ENCODE measurements around the gene NECTIN4. TPM values are rescaled to one million over a fixed set of nuclear protein-coding genes. Genes with fewer than 3 reads are reported as not detected.

Gene NECTIN4
- total RNA-seq, 2 experiments from 2014 or later: not detected

- Mint-ChIP-seq H3K4me1 (ENCODE audit: low read depth) (no peaks in the 10 kb centered on the region), H3K36me3 (ENCODE audit: low read depth) (no peaks in the 10 kb centered on the region), H3K27me3 (no peaks in the 10 kb centered on the region), H3K9me3 (no peaks in the 10 kb centered on the region), H3K27ac (no peak overlapping the region), H3K4me3 (no peak overlapping the region)
- no peak for TF ChIP-seq CTCF (IDR thresholded peaks at IDR 0.05)
- POLR2A ChIA-PET: interaction anchor here (1.2 to 1.8 kb wide), 3 partner anchors 13 to 38 kb away, joined by 3 to 7 read pairs (median 4); partner anchors contain the start of gene USF1
- ATAC-seq (no peak), DNase-seq (no peak)
- intact Hi-C loops (cut with micrococcal nuclease): no loop called here
- CTCF ChIA-PET: interaction anchor here (0.7 to 4.7 kb wide), 3 partner anchors 13 to 17 kb away, joined by 3 to 34 read pairs (median 16); partner anchors contain the start of genes ARHGAP30 and KLHDC9
These were observed 5.4 kb downstream of the NECTIN4 start for GRCh38 chr1:161083748-161084596.

GRCh38 chr1:161082996-161083747 is 6.2 kb downstream of the NECTIN4 start:
- ChIA-PET CTCF (interaction anchor here (1.0 to 4.7 kb wide), 4 partner anchors 14 to 131 kb away, joined by 3 to 34 read pairs (median 4); partner anchors contain the start of gene KLHDC9), POLR2A (interaction anchor here (1.2 to 1.8 kb wide), 2 partner anchors 16 to 37 kb away, joined by 3 to 7 read pairs; partner anchors contain the start of gene USF1)
- Mint-ChIP-seq H3K36me3 (ENCODE audit: low read depth) (no peaks in the 10 kb centered on the region), H3K9me3 (no peaks in the 10 kb centered on the region), H3K4me3 (no peak overlapping the region), H3K27me3 (no peaks in the 10 kb centered on the region), H3K27ac (no peak overlapping the region), H3K4me1 (ENCODE audit: low read depth) (no peaks in the 10 kb centered on the region)
- ATAC-seq (peak; percentile 55), DNase-seq (no peak)
- intact Hi-C loops (cut with micrococcal nuclease): no loop called here
- no peak for TF ChIP-seq CTCF (IDR thresholded peaks at IDR 0.05)

GRCh38 chr1:161082483-161082882 is 6.9 kb downstream of the NECTIN4 start:
- intact Hi-C loops (cut with micrococcal nuclease): no loop called here
- DNase-seq: no peak
- ChIA-PET CTCF (interaction anchor here (0.9 to 1.4 kb wide), 5 partner anchors 11 to 131 kb away, joined by 3 to 6 read pairs (median 3); no protein-coding TSS in a partner anchor), POLR2A (interaction anchor here (1.3 kb wide), 1 partner anchor 10 kb away, joined by 6 read pairs; no protein-coding TSS in a partner anchor)
- Mint-ChIP-seq H3K9me3 (no peaks in the 10 kb centered on the region), H3K27me3 (no peaks in the 10 kb centered on the region), H3K36me3 (ENCODE audit: low read depth) (no peaks in the 10 kb centered on the region), H3K4me3 (no peak overlapping the region), H3K4me1 (ENCODE audit: low read depth) (no peaks in the 10 kb centered on the region), H3K27ac (no peak overlapping the region)
- ATAC-seq: no peak
- no peak for TF ChIP-seq CTCF (IDR thresholded peaks at IDR 0.05)

- no peaks in the 10 kb centered on the region for H3K4me1 Mint-ChIP-seq (ENCODE audit: low read depth)
- no peaks in the 10 kb centered on the region for H3K27me3 Mint-ChIP-seq
- no peak overlapping the region for H3K4me3 Mint-ChIP-seq
- H3K9me3 Mint-ChIP-seq: no peaks in the 10 kb centered on the region
- H3K36me3 Mint-ChIP-seq (ENCODE audit: low read depth): no peaks in the 10 kb centered on the region
- DNase-seq: no peak
- no peak for ATAC-seq
- ChIA-PET CTCF (interaction anchor here (1.2 to 1.5 kb wide), 2 partner anchors 11 to 16 kb away, joined by 4 to 7 read pairs; no protein-coding TSS in a partner anchor), POLR2A (interaction anchor here (1.3 kb wide), 1 partner anchor 9 kb away, joined by 6 read pairs; no protein-coding TSS in a partner anchor)
- no peak overlapping the region for H3K27ac Mint-ChIP-seq
- TF ChIP-seq CTCF (IDR thresholded peaks at IDR 0.05): no peak
- intact Hi-C loops (cut with micrococcal nuclease): no loop called here
These were observed 7.8 kb downstream of the NECTIN4 start for GRCh38 chr1:161081519-161081918.
